MCF 10A (cell line): ENCODE measurements around the gene CCDC57. TPM values are rescaled to one million over a fixed set of nuclear protein-coding genes. Genes with fewer than 3 reads are reported as not detected.

Source experiments
- BruUV-seq: library from RNA; stranded (reverse); fragments of 400-500 nt; replicated peaks from 2 replicates; lab custom pipeline; 2021; lab: Mats Ljungman, UMichigan
- CTCF ChIA-PET: fragments of 300-600 bp; sonication (Branson Sonifier 250); formaldehyde crosslinking; extraction: SDS; loops from one replicate; lab custom pipeline; 2021; ENCODE audit warnings: antibody characterized with exemption, inconsistent platforms; lab: Yijun Ruan, JAX
- POLR2A ChIA-PET: fragments of 300-600, 350-650 bp; sonication (Branson Sonifier 250); formaldehyde crosslinking; extraction: SDS; loops from one replicate; lab custom pipeline; 2020; ENCODE audit warnings: antibody characterized with exemption, inconsistent platforms; lab: Yijun Ruan, JAX
- DNase-seq: peaks from one replicate; pipeline ENCODE4 v3.0.0-alpha.2; 2018; ENCODE audit not compliant: unreplicated experiment
- H3K27ac Mint-ChIP-seq: one replicate; pipeline ENCODE4 v1.8.0; 2022; ENCODE audit warnings: mild to moderate bottlenecking, low read depth, mixed read lengths; ENCODE audit not compliant: unreplicated experiment
- H3K27me3 Mint-ChIP-seq: one replicate; pipeline ENCODE4 v1.8.0; 2022; ENCODE audit warnings: mixed read lengths; ENCODE audit not compliant: insufficient read depth, unreplicated experiment
- H3K36me3 Mint-ChIP-seq: one replicate; pipeline ENCODE4 v1.8.0; 2022; ENCODE audit warnings: mild to moderate bottlenecking, moderate library complexity, mixed read lengths; ENCODE audit not compliant: insufficient read depth, unreplicated experiment
- H3K4me1 Mint-ChIP-seq: one replicate; pipeline ENCODE4 v1.8.0; 2022; ENCODE audit warnings: mixed read lengths; ENCODE audit not compliant: insufficient read depth, unreplicated experiment
- H3K4me3 Mint-ChIP-seq: one replicate; pipeline ENCODE4 v1.8.0; 2022; ENCODE audit warnings: mild to moderate bottlenecking, moderate library complexity, mixed read lengths; ENCODE audit not compliant: unreplicated experiment
- H3K9me3 Mint-ChIP-seq: one replicate; pipeline ENCODE4 v1.8.0; 2022; ENCODE audit warnings: mixed read lengths; ENCODE audit not compliant: unreplicated experiment
- CTCF ChIP-seq: fragments of 200-600 bp; IDR thresholded peaks from one replicate; pipeline ENCODE4 v1.8.0; 2022; ENCODE audit warnings: antibody characterized with exemption, mild to moderate bottlenecking; ENCODE audit not compliant: unreplicated experiment
- intact Hi-C: fragments of 100-400 bp; cut with micrococcal nuclease; formaldehyde crosslinking; loops from 2 replicates; pipeline ENCODE4 v1.14.1; 2022
- total RNA-seq: library from RNA; stranded (reverse); gene quantifications from 2 replicates; pipeline ENCODE4 v1.2.3, GENCODE V29; 2022

Gene CCDC57
- total RNA-seq, 1 experiment from 2014 or later: 86.8 TPM

- intact Hi-C loops: no loop called here
- H3K27ac Mint-ChIP-seq: no peak overlapping the region
- CTCF ChIA-PET: no interaction called here
Measured at GRCh38 chr17:82128287-82128686, 84.4 kb downstream of the CCDC57 start.

GRCh38 chr17:82127704-82128103 is 84.9 kb downstream of the CCDC57 start:
- H3K36me3 Mint-ChIP-seq: peaks cover 30% of the 10 kb centered on the region
- H3K9me3 Mint-ChIP-seq: no peaks in the 10 kb centered on the region

More at GRCh38 chr17:82128287-82128686, 84.4 kb downstream of the CCDC57 start:
- no peak overlapping the region for H3K4me3 Mint-ChIP-seq
- BruUV-seq: no TSS peak
- H3K36me3 Mint-ChIP-seq: peaks cover 30% of the 10 kb centered on the region
- no peaks in the 10 kb centered on the region for H3K9me3 Mint-ChIP-seq
- DNase-seq: no peak
- peaks cover 4% of the 10 kb centered on the region for H3K4me1 Mint-ChIP-seq
- POLR2A ChIA-PET: no interaction called here
- H3K27me3 Mint-ChIP-seq: no peaks in the 10 kb centered on the region
- no peak for TF ChIP-seq CTCF

GRCh38 chr17:82127315-82127595 is 85.4 kb downstream of the CCDC57 start:
- intact Hi-C loops: no loop called here
- Mint-ChIP-seq H3K36me3 (peaks cover 30% of the 10 kb centered on the region), H3K27me3 (no peaks in the 10 kb centered on the region), H3K27ac (no peak overlapping the region), H3K9me3 (no peaks in the 10 kb centered on the region), H3K4me1 (peaks cover 3% of the 10 kb centered on the region), H3K4me3 (no peak overlapping the region)
- DNase-seq: no peak
- POLR2A ChIA-PET: no interaction called here
- CTCF ChIA-PET: interaction anchor here (1.2 kb wide), 1 partner anchor 21 kb away, joined by 3 read pairs; no protein-coding TSS in a partner anchor
- BruUV-seq: no TSS peak
- no peak for TF ChIP-seq CTCF

More at GRCh38 chr17:82127704-82128103, 84.9 kb downstream of the CCDC57 start:
- Mint-ChIP-seq H3K27ac (no peak overlapping the region), H3K4me3 (no peak overlapping the region), H3K27me3 (no peaks in the 10 kb centered on the region), H3K4me1 (peaks cover 4% of the 10 kb centered on the region)
- no TSS peak for BruUV-seq
- POLR2A ChIA-PET: no interaction called here
- no peak for DNase-seq
- intact Hi-C loops: no loop called here
- TF ChIP-seq CTCF: no peak
- CTCF ChIA-PET: no interaction called here

GRCh38 chr17:82126556-82127314 is 85.9 kb downstream of the CCDC57 start:
- DNase-seq: no peak
- Mint-ChIP-seq H3K36me3 (peaks cover 34% of the 10 kb centered on the region), H3K4me3 (no peak overlapping the region), H3K27me3 (no peaks in the 10 kb centered on the region), H3K27ac (no peak overlapping the region), H3K4me1 (no peaks in the 10 kb centered on the region), H3K9me3 (no peaks in the 10 kb centered on the region)
- no peak for TF ChIP-seq CTCF
- ChIA-PET CTCF (interaction anchor here (1.2 kb wide), 1 partner anchor 20 kb away, joined by 3 read pairs; no protein-coding TSS in a partner anchor), POLR2A (no interaction called here)
- BruUV-seq: no TSS peak
- intact Hi-C loops: no loop called here
